Stimulated activated CD4-positive, alpha-beta T cell treated with anti-CD3 and anti-CD28 coated beads, Interleukin-2, amount 100 ng/mL, for 24 hours (primary cell): ENCODE results near the gene ABCA13.

Experiments
- DNase-seq, 2 donors: peaks; one replicate each; pipeline ENCODE4 v3.0.0-alpha.2; 2020

ABCA13 gene

DNA sequence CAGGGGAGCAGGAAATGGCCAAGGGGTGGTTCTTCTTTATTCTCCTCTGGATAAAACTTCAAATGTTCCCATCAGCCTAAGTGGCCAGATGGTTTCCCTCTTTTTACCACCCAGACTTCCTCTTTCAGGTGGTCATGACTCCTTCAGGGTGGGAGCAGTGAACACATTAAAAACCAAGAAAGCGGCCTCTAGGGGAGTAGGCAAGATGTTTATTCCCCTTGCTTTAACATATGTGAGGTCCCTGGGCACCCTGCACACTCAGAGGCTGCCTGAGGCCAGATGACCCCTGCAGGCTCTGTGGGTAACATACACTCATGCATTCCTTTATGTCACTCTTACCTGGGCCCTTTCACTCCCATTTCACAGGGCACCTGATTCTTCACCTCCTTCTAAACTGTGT lies 357.4 kb downstream of the ABCA13 start:
- DNase-seq, result no peak

DNA sequence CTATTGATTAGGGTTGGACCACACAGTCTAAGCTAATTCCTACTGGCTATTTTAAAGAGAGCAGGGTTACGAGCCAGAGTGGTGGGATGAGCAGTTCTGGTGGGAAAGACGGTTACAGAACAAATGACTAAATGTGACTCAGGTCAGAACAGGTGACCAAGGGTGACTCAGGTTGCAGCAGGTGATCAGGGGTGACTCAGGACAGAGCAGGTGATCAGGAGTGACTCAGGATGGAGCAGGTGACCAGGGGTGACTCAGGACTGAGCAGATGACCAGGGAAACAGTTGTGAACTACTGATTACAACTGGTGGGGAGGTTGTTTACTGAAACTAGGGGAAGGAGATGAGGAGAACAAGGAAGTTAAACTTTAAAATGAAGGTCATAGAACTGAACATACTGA lies 366.3 kb downstream of the ABCA13 start:
- no peak for DNase-seq

DNA sequence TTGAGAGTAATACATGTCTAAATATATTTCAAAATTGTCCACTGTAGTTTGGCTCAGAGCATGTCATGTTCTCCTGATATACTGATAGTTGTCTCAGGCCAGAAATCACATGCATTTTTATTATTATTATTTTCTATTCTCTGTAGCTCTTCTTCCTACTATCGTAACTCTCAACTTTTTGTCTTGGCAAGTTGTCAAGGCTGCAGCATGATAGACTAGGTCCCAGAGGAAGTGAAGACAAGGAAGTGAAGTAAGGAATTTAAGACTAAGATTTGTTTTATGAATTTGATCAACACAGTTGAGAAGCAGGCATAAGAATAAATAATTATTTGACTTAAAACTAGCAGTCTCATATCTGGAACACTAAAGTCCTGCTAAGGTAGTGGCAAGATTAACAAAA lies 369.5 kb downstream of the ABCA13 start:
- no peak for DNase-seq

DNA sequence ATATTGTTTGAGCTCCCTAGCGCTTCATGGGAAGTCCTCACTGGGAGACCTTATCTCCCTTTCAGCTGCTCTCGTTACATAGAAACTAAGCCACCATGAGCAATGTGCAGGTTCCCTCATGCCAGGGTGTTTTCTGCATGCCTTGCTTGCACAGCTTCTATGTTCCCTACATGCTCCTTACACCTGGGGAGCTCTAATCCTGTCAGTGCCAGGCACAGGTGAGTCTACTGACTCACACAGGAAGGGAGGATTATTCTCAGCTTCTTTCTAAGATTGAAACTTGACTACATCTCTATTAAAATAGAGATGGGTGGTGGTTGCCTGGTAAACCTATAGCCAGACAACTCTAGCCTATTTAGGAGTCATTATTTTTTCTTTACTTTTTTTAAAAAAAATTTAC lies 377.4 kb downstream of the ABCA13 start:
- no peak for DNase-seq

DNA sequence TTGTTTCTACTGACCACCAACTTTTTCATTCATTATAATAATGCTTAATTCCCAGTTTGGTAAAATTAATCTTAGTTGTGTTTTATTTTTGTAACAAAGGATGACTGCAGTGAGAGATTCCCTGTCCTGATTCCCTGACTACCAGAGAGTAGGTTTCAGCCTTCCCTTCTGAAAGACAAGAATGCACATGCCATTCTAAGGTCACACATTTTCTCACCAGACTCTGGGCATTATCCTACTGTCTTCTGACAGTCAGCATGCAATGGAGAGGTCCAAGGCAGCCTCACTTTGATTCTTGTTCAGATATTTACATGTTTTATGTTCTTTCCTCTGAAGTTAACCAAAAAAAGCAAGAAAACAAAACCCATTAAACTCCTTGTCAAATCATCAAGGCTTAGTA lies 380.4 kb downstream of the ABCA13 start:
- DNase-seq, result no peak

DNA sequence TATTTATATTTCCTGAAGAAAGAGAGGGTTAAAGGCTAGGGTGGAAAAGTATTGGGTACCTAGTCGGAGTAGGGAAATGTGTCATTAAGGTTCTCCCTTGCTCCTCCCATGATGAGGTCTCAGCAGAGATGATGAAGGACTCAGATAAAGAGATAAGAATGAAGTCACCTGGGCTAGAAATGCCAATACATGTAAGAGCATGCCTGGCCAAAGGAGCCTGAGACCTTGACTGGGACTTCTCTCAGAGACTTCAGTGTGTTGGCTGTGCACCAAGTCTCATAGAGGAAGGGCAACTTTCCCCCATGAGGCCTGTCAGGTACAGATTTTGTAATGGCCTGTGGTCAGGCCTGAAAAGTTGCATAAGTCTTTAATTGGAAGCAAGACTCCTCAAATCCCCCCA lies 392.1 kb downstream of the ABCA13 start:
- no peak for DNase-seq

DNA sequence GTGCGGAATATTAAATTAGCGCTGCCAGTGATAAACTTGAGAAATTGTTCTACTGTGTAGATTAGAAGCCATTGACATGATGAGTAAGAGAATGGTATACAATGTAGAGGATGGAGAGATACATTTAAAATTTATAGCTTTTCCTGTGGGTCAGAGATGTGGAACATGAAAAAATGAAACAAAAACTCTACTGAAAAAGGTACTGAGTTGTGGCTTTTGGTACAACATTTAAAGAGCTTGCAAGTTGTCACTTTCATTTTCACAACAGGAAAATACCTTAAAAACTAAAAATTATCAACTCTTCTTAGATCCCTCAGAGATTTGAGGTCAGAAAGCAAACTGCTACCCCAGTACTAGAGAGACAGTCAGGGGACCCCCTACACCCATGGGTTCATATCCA lies 404.3 kb downstream of the ABCA13 start:
- no peak for DNase-seq

DNA sequence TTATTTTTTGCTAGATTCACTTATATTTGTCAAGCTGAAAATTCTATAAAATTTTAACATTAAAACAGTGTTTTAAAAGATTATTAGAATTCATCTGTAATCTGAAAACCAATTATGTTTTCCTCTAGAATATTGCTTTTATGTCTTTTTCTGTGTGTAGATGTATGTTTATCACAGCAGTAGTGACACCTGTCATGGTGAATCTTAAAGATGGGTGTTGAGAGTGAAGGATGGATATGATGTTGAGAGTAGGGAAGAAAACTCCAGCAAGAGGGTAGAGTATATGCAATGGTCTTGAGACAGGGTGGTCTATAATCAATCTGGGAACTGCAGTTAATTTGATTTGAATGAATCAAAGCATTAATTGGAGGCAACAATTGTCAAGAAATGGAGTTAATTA lies 416.2 kb downstream of the ABCA13 start:
- no peak for DNase-seq

DNA sequence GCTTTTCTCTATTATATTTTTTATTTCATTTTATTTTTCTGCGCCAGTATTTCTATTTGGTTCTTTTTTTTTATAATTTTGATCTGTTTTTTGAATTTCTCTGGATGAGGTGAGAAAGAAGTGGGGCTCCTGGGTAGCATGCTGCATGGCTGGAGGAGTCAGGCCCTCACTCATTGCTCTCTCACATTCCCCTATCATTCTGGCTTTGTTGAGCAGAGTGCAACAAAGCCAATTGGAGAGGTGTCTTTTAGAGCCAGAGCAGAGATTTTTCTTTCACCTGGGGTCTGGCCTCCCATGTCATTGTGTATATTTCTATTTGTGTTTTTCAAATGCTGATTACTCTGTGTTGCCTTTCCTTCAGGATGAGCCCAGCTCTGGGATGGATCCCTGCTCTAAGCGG lies 423.1 kb downstream of the ABCA13 start:
- DNase-seq, result no peak

DNA sequence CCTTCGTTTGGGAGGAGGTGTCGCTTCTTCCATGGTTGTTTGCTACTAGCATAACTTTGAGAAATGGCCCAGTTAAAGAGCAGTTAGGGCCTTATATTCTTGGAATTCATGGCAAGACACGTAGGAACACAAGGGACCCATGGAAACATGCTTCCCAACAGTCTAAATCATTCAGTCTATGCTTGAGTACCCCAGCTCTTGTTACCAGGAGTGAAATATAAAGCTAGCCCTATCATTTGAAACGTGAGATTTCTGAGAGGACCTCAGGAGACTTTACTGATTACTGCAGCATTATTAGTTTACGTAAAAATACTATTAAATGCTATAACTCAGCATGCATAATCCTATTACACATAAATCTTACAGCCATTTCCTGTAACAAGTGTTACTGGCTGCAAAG lies 424.5 kb downstream of the ABCA13 start:
- DNase-seq, result no peak

DNA sequence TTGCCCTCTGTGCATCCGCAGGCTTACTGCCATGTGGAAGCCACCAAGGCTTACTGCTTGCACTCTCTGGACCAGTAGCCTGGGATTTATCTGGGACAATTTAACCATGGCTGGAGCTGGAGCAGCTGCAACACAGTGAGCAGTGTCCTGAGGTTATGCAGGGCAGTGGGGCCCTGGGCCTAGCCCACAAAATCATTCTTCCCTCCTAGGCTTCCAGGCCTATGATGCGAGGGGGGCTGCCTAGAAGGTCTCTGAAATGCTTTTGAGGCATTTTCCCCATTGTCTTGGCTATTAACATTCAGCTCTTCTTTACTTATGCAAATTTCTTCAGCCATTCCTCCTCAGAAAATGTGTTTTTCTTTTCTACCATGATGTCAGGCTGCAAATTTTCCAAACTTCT lies 439.4 kb downstream of the ABCA13 start:
- no peak for DNase-seq

DNA sequence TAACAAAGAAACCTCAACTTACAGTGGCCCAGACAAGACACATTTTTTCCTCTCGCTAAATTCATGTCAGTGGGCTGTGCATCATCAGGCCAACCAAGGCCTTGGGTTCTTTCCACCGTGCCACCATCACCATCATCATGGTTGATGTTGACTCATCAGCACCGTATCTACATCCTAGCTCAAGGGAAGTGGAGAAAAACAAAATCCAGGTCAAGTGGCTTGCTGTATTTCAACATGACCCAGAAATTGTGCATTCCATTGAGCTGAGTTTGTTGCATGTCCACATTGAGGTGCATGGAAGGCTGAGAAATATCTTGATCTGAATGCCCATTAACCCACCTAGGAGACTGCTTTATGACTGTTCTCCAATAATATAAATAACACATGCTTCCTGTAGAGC lies 440.7 kb downstream of the ABCA13 start:
- no peak for DNase-seq

DNA sequence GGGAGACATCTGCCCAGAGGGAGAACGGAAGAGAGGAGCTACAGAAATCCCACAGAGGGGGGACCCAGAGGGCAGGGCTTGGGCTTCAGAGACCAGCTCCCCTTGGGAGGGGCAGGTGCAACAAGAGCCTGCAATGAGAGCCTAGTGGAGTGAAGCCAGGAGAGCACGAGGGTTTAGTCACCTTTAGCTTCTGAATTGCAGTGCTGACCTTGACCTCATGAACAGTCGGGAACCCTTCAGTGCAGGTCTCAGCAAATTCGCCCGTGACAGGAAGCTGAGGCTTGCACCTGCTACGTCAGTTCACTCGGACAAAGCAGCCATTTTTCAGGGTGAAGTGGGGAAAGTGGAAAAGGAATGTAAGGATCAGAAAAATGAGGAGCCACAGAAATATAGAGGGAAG lies 446.2 kb downstream of the ABCA13 start:
- DNase-seq, result no peak

DNA sequence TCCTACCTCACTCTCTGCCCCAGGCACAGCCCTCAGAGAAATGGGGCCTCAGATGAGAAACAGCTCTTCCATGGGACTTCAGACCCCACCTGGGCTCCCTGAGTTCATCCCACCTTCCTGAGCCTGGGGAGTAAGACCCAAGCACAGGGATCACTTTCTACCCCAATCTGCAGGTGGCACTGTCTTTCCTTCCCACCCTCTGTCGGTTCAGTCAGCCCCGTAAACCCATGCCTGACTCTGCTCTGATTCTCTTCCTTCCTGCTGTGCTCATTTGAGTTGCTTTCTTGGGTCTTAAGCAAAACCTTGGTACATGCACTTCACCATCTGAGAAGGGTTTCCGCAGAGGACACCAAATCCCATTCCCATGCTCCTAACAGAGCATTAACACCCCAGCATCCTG lies 446.7 kb downstream of the ABCA13 start:
- no peak for DNase-seq

DNA sequence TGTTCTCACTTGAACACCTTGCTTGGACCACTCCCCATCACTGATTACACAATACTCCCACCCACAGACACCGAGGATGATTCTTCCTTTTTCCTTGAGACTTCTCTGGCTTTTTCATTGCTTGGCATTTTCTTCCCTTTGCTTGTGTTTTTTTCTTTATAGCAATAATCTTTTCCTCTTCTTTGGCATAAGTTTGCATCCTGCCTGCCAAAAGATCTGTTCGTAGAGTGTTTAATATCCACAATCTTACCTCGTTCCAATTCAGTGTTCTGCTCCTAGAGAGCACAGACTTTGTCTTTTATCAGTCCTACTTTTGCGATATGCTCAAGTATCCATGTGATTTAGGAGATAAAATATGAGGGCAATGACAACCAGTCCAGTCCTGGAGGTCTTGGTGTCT lies 449.8 kb downstream of the ABCA13 start:
- DNase-seq, result no peak

DNA sequence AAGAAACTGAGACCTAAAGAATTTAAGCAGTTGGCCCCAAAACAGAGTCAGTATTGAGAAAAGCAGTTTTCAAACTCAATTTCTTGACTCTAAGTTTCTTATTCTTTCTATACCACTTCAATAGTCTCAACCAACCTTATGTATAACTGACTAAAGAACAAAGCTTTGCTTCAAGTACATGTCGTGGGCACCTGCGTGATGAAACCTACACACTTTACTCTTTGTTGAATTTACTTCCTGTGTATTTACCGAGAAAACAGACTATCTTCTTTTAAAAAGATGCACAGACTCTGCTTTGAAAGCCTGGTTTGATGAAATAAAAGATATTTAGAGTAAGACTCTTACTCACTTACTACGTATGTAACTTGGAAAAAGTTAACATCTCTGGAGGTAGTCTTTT lies 455.9 kb downstream of the ABCA13 start:
- DNase-seq, result no peak

DNA sequence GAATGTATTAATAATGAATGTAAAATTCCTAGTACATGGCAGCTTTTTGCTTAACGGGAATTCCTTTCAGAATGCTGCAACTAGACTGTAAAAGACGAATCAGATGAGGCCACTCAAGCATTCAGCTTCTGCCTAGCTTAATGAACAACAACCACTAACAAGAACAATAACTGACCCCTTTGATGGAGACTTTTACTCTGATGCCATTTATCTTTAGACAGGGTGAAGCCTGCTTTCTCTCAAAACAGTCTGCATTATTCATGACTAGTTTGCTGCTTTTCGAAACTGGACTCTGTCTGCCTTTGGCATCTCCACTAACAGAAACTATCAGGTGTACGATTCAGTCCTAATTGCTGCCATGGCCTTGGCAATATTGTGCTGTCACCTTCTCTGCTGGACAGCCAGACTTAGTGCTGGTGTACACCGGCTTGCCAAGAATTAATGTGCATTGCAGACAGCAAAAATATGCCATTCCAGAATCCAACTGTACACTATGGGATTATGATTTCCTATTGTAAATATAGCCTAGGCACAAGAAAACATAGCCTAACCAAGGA lies 457.6 kb downstream of the ABCA13 start:
- DNase-seq, result no peak

DNA sequence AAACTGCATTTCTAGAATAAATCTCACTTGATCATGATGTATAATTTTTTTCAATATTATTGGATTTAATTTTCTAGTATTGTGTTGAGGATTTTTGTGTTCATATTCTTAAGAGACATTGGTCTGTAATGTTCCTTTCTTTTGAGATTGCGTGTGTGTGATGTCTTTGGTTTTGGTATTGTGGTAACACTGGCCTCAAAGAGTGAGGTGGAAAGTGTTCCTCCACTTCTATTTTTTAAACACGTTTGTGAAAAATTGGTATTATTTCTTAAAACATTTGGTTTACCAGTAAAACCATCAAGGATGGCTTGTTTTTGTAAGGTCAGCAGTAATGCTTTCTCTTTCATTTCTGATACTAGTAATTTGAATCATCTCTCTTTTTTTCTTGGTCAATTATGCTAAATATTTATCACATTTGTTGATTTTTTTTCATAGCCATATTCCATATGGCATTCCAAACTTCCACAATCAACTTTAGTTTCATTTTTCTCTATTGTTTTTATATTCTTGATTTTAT lies 462.9 kb downstream of the ABCA13 start:
- no peak for DNase-seq

DNA sequence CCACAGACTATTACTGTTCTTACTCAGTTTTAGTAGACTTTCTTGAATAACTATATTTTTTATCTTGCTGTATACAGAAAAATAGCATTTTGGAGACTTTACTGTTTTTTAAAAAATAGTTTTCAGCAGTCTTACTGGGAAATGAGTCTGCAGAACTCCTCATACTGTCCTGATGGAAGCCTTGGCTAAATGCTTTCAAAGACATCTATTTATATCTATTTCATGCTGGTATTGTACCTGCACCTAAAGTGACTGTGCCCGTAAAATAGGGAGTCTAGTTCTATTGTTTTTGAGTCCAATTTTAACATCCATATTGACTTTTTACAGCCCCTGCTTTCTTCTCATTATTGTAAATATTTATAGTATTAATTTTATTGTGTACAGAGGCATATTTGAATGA lies 464.5 kb downstream of the ABCA13 start:
- no peak for DNase-seq

DNA sequence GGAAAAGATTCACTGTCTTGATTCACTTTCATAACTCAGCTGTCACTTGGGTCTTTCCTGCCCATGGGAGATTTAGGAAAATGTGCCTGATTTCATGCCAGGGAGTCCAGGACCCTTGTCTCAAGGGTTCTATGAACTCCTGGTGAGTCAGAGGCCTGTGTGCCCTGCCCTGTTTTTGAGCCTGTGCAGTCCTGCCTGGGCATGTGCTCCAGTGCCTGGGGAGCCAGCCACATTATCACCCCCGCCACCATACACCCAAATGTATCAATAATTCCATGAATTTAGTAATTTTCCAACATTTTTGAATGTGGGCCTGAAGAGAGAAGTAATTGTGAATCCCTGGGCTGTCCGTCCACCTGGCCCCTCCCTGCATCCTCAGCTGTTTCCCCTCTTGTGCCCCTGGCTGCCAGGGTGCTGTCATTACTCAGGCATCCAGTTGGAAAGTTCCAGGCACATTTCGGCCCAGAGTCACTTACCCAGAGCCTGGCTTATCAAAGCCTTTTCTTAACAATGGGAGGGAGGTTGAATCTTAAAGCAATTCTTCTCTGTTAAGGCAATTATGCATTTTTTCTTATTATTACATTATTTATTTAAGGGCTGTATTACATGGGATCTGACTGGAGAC lies 465.2 kb downstream of the ABCA13 start:
- no peak for DNase-seq

DNA sequence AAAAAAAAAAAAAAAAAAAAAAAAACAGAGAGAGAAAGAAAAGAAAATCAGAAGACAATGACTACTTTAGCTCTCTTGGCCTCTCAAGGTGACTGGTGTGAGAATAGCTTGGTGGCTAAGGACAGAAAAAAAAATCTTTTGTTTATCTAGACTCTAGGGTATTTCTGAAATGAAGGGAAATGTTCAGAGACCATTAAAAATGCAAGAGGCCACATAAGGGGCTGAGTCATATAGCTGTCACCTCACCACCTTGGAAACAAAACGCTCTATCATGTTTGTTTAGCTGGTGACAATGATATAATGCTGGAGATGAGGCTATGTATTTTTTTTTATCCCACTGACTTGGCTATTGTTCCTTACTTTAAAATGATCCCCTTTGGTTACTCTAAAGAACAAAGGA lies 466.1 kb downstream of the ABCA13 start:
- DNase-seq, result no peak

DNA sequence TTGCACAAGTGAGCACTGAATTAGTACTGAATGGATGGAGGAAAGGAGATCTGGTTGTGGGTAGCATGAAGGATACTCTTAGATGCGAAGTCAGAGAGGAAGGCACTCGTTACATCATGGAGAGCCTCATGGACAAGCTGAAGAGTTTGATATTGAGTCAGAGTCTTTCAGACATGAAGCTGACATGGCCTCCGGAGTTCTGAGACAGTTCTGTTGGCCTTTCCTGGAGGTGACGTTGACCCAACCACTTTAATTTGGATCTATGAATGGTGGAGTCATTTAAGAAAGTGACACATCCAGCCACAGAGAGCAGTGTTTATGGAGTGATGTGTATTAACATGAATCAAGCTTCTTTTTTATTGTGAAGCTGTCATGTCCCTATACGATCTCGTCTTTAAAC lies 466.8 kb downstream of the ABCA13 start:
- DNase-seq, result no peak

DNA sequence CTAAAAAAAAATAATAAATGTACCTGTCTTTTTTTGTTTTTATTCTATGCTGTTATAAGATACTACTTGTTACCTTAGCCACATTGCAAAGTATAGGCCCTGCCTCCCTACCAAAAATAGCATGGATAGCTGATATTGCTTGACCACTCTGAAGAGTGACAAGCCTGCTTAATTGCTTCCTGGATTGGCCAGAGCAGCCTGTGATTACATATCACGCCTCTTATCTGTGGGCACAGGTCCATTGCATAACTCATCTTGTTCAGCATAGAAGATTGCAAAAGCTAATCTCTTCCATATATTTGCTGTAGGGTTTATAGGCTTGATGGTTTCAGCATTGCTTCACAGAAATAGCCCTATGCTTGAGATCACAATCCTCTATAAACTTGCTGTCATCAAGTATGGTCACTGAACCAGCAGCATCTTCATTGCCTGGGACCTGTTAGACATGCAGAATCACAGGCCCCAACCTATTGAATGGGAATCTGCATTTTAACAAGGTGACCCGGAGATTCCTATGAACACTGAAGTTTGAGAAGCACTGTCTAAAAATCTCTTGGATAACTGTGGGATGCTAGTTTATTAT lies 472.3 kb downstream of the ABCA13 start:
- no peak for DNase-seq

DNA sequence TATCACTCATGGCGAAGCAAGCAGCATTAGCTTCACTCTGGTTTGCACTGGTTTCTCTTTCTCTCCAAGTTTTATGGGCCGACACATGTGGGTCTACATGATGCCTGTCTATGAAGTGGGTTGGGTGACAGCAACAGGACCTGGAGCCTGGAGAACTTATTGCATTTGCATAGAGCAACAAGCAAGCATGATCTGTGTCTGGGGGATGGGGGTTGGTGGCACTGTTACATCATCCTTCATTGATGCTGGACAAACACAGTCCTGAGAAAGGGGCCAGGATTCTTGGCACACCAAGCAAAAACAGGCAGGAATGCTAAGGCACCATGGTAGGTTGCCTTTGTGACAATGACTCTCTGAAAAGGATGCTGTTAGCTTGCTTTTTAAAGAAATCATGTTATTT lies 486.9 kb downstream of the ABCA13 start:
- no peak for DNase-seq

DNA sequence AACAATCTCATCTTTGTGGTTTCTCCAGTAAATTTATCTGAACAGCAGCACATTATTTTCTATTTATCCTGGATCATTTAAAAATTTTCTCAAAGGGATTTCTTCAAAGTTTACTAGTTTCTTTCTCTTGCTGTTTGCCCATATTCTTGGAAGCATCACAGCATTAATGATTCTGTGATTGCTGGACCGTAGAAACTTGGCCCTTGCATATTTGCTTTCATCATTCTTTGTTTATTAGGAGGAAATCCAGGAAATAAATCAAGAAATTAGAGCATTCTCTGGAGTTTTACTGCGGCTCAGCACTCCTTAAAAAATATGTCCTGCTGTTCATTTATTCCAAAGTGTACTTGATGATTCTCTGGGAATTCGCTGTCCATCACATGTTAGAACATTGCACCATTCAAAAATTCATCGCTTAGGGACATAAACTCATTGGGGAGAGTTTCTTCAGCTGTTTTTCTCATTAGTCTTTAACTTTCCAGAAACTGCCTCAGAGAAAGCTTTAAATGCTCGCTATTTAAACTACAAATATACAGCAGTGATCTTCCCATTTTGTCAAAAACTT lies 489.1 kb downstream of the ABCA13 start:
- DNase-seq, result no peak
